Neural crest cell (in vitro differentiated cells): ENCODE data around the gene EDIL3. TPM values are rescaled to one million over a fixed set of nuclear protein-coding genes. Genes with fewer than 3 reads are reported as not detected.

Experiments
- DNase-seq: peaks from one replicate; pipeline ENCODE4 v3.0.0; 2021; ENCODE audit warnings: low read depth, mixed read lengths, low spot score
- H3K27ac Mint-ChIP-seq: one replicate; pipeline ENCODE4 v1.8.0; 2021; ENCODE audit warnings: mild to moderate bottlenecking, mixed read lengths; ENCODE audit not compliant: unreplicated experiment
- H3K27me3 Mint-ChIP-seq: 2 replicates; pipeline ENCODE4 v1.8.0; 2021; ENCODE audit warnings: low read depth, mild to moderate bottlenecking, mixed read lengths
- H3K36me3 Mint-ChIP-seq: 2 replicates; pipeline ENCODE4 v1.8.0; 2021; ENCODE audit warnings: low read depth, mild to moderate bottlenecking, mixed read lengths
- H3K4me1 Mint-ChIP-seq: 2 replicates; pipeline ENCODE4 v1.8.0; 2021; ENCODE audit warnings: mixed read lengths
- H3K4me3 Mint-ChIP-seq: one replicate; pipeline ENCODE4 v1.8.0; 2021; ENCODE audit warnings: mild to moderate bottlenecking, mixed read lengths
- H3K9me3 Mint-ChIP-seq: 2 replicates; pipeline ENCODE4 v1.8.0; 2021; ENCODE audit warnings: mixed read lengths
- CTCF ChIP-seq: fragments of 200-600 bp; sonication (generic); conservative IDR thresholded peaks from 2 replicates; pipeline ENCODE4 v1.5.0; 2021; ENCODE audit warnings: antibody characterized with exemption, mild to moderate bottlenecking
- total RNA-seq: library from RNA; stranded (reverse); gene quantifications from 2 replicates; pipeline ENCODE4 v1.2.1, GENCODE V29; 2021

The EDIL3 gene
- total RNA-seq, 1 donor from 2014 or later = 1.2 TPM

GRCh38 chr5:84287951-84288350 is 96.7 kb downstream of the EDIL3 start:
- H3K9me3 Mint-ChIP-seq = no peaks in the 10 kb centered on the region
- H3K4me1 Mint-ChIP-seq = peaks cover 6% of the 10 kb centered on the region
- DNase-seq = no peak
- H3K4me3 Mint-ChIP-seq = no peak overlapping the region
- no peaks in the 10 kb centered on the region for H3K27me3 Mint-ChIP-seq
- TF ChIP-seq CTCF = no peak
- no peaks in the 10 kb centered on the region for H3K36me3 Mint-ChIP-seq
- peak overlapping the region; percentile 16 for H3K27ac Mint-ChIP-seq

DNA sequence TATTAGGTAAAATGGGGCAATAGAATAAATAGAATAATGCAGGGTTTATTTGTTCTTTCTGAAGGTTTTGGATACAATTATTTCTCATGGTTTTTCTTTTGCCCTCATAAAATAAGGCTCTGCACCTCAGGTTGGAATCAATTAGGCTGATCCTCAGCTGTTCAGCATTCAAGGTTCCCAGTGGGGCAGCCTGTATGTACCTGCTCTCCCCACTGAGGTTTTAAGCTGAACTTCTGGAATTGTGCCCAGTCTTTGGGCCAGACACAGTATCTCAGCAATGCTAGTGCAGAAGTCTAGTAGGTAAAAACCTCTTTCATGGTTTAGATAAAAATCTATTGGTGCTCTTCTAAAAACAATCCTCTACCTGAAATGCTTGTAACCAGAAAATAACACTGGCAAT is 98.0 kb downstream of the EDIL3 start:
- TF ChIP-seq CTCF = no peak
- H3K36me3 Mint-ChIP-seq = no peaks in the 10 kb centered on the region
- H3K9me3 Mint-ChIP-seq = no peaks in the 10 kb centered on the region
- no peaks in the 10 kb centered on the region for H3K4me1 Mint-ChIP-seq
- no peaks in the 10 kb centered on the region for H3K27me3 Mint-ChIP-seq
- no peak overlapping the region for H3K4me3 Mint-ChIP-seq
- H3K27ac Mint-ChIP-seq = no peak overlapping the region
- DNase-seq = no peak

DNA sequence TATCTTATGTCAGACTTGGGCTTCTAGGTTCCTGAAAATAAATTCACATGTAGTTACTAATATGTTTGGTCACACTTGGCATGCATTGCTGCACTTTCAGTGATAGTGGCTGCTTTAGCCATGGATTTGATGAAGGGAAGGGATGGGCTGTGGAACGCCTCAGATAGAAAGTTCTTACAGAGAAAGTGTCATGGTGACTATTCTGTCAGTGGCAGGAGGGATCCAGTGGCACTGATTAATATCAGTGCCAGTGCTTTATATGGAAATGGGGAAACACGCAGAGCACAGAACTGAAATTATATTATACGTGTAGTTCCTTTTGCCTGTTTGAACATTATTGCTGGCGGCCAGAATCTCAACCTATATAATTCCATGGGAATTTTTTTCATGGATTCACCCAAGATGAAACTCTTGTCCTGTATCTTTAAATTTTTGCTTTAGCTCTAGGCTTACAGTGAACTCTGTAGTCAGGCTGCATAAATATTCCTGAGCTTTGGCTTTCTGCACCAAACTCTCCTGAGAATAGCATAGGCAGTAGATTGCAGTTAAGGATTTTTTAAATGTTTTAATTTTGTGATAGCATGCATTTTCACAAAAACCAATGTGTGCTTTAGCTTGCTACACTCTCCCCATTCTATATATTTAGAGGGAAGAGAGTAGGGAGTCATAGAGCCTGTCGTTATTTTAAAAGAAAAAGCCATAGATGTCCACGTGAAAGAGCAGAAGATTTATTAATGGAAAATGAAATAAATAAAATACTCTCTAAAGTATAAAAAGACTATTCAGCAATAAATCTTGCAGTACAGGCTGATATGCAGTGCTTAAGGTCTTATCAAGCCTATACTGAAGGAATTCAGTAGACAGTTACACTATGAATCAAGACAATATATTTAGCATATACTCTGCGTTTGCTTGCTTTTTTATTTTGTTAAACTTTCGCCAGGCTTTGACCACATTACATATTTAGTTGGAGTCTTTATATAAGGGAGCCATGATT is 98.7 kb downstream of the EDIL3 start:
- no peak for TF ChIP-seq CTCF
- H3K27me3 Mint-ChIP-seq = no peaks in the 10 kb centered on the region
- DNase-seq = no peak
- no peaks in the 10 kb centered on the region for H3K9me3 Mint-ChIP-seq
- H3K27ac Mint-ChIP-seq = no peak overlapping the region
- no peaks in the 10 kb centered on the region for H3K4me1 Mint-ChIP-seq
- no peaks in the 10 kb centered on the region for H3K36me3 Mint-ChIP-seq
- no peak overlapping the region for H3K4me3 Mint-ChIP-seq

DNA sequence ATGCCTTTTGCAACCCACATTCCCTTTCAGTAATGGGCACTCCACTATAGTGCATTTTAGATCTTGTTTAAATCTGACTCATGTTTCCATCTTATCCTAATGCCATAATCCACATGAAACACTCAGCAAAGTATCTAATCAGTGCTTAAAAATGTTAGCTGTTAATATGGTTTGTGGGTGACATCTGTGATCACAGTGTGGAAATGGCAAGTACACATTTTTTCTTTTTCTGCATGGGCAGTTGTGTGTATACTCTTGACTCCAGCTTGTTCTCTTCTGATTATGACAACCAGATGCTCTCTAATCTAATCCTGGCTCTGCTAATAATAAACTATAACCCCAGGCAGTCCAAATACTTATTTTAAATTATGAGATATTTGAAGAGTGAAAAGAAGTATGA is 103.3 kb downstream of the EDIL3 start:
- no peak for TF ChIP-seq CTCF
- Mint-ChIP-seq H3K9me3 (no peaks in the 10 kb centered on the region), H3K27ac (no peak overlapping the region), H3K4me1 (no peaks in the 10 kb centered on the region), H3K27me3 (no peaks in the 10 kb centered on the region), H3K36me3 (no peaks in the 10 kb centered on the region), H3K4me3 (no peak overlapping the region)
- no peak for DNase-seq

- no peak for DNase-seq
- H3K27me3 Mint-ChIP-seq = no peaks in the 10 kb centered on the region
- no peaks in the 10 kb centered on the region for H3K9me3 Mint-ChIP-seq
- no peaks in the 10 kb centered on the region for H3K36me3 Mint-ChIP-seq
- H3K4me1 Mint-ChIP-seq = no peaks in the 10 kb centered on the region
- H3K4me3 Mint-ChIP-seq = no peak overlapping the region
- no peak for TF ChIP-seq CTCF
- no peak overlapping the region for H3K27ac Mint-ChIP-seq
Observed at GRCh38 chr5:84279234-84279633, 105.4 kb downstream of the EDIL3 start.
